Renal pelvis (tissue), 4 donors: ENCODE measurements around the gene RNF180. TPM values are rescaled to one million over a fixed set of nuclear protein-coding genes. Genes with fewer than 3 reads are reported as not detected.
"Not testable (repeated sequence)": the region's sequence is repeated elsewhere in the genome, so short reads cannot be mapped to it uniquely, and the experiment has no call there.

Experiments used
- DNase-seq: peaks from one replicate; pipeline ENCODE4 v3.0.0-alpha.2; 2013
- polyA plus RNA-seq, 3 donors: library from polyadenylated mRNA; unstranded; fragments of 120-200 nt; gene quantifications; one replicate each; pipeline ENCODE4 v1.2.1, GENCODE V29; 2013; ENCODE audit not compliant: insufficient read length in 3 of 3

Gene RNF180
- polyA plus RNA-seq, 3 donors: 9.0 to 10.3 (median 9.7) TPM

DNA sequence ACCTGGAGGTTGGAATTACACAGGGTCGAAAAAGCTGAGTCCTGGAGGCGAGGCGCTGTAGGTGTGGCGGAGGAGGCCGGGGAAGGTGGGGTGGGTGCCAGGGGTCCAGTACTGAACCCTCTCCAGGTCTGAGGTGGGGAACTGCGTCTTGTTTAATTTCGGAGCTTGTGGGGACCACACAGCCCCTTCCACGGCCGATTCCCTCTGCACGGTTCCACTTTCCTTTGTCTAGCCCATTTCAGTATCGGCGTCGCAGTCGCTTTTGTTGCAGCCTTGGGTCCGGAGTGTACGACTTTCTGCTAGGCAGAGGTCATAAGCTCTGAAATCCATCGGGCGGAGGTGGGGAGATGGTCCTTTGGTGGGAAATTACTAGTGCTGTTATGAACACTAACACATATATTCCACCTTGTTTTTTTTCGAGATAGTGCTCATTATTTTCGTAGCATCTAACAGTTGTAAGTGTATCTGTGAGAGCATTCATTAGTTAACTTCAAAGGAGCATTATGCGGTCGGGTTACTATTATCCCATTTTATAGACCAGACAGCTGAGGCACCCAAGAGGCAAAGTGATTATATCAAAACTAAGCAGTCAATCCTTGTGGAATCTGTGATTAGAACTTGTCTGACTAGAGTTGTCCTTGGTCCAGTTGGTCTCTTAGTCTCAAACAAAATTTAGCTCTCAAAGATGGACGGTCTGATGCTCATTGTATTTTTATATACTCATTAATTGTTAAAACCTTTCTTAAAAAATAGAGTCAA, 737 bp downstream of the RNF180 start:
- peak; percentile 31 for DNase-seq

DNA sequence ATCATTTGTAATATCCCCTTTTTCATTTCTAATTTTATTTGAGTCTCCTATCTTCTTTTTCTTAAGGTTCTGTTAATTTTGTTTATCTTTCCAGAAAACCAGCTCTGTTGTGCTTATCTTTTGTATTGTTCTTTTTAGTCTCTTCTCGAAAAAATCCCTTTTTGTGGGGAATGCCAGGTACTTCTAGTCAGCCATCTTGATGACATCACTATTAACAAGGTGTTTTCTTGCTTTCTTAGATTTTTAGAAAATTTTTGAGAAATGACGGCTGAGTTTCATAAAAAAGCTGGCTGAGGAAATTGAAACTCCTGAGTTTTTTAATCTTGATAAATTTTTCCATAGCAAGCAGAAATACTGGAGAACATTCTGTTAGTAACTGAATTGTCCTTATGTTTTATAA, 10.7 kb downstream of the RNF180 start:
- DNase-seq: no peak

- no peak for DNase-seq
These were observed 15.2 kb downstream of the RNF180 start for GRCh38 chr5:64180661-64181343.

DNA sequence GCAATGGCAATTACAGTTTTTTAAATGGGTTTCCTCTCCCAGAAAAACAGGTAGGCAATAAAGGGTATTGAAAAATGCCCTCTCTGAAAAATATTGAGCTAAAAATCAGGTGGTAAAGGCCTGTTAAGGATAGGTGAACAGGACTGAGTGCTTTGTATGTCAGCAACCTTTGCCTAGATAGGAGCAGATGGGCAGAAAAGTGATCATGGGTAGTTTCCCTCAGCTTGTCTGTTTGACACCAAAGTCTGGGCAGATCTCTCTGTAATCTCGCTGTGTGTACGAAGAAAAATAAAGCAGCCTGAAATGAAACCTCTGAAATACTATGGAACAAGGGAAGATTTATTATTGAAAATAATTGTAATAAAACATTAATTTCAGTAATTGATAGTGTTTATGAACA, 15.8 kb downstream of the RNF180 start:
- no peak for DNase-seq

- DNase-seq: no peak
These were observed 18.3 kb downstream of the RNF180 start for GRCh38 chr5:64183956-64184355.

GRCh38 chr5:64184832-64185231, 19.2 kb downstream of the RNF180 start:
- no peak for DNase-seq

DNA sequence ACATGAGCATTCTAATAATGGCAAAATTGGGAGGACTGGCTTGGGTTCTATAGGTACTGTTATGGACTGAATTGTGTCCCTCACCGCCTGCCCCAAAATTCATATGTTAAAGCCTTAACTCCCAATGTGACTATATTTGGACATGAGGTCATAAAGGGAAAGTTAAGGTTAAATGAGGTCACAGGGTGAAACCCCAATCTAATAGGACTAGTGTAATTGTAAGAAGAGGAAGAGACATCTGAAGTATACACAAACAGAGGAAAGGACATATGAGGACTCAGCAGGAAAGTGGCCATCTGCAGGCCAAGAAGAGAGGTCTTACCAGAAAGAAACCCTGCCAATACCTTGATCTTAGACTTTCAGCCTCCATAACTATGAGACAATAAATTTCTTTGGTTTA, 23.1 kb downstream of the RNF180 start:
- DNase-seq: no peak

GRCh38 chr5:64190562-64191306, 25.1 kb downstream of the RNF180 start:
- DNase-seq: no peak

DNA sequence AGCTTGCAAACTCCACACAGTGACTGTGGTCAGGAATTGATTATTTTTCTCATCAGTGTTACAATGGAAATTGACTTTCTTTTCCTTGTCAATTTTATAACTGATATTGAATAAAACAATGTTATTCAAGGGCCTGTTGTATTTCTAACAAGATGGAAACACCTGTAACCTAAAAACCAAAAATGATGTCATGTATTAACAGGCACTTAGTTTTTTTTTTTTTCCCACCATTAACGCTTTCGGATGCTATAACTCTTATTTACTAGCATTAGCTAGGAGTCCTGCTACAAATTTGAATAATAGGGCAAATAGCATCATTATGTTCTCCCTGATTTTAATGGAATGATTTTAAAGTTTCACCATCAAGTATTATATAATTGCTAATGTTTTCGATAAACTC, 30.3 kb downstream of the RNF180 start:
- DNase-seq: no peak

DNA sequence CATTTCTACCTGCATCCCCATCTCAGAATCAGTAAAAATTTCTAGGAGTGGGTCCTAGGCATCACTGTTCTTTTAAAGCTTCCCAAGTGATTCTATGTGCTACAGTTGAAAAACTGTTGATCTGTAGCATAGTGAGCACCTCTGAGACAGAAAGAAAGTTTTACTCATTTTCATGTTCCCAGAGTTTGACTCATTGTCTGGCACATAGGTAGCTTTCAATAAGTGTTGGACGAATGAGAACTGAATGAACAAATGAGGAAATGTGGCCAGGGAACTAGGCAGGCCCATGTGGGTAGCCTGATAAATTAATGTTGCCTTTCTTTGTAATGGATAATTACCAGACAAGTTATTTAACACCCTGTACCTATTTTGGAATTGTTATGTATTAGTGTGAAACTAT, 33.8 kb downstream of the RNF180 start:
- DNase-seq: no peak

DNA sequence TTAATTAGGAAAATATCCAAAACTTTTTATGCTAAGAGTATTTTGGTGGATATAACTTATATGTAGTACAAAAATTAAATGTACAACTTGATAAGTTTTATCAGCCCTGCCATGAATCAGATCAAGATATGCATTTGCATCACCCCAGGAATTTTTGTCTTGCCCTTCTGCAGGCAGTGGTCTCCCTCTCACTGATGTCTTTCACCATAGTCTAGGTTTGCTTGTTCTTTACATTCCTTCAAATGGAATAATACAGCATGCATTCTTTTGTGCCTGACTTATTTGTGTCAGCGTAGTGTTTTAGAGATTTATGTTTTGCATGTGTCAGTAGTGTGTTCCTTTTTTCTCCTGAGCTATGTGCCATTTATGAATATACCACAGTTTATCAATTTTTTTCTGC, 36.4 kb downstream of the RNF180 start:
- no peak for DNase-seq

- no peak for DNase-seq
These were observed 41.0 kb downstream of the RNF180 start for GRCh38 chr5:64206653-64207052.

DNA sequence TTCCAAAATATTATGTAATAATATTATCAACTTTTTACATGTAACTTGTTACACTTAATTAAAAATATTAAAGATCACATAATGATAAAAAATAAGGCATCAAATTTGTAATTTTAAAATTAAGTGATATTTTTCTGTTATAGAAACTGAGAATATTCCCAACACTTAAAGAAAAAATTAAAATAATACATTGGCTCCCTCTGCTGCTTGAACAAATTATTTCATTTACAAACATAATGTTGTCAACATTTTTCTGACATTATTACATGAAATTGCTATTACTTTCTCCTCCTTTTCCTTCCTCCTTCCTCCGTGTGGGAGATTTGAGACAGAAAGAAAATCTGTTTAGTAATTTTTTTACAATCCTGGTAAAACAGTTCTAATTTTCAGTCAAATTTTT, 42.3 kb downstream of the RNF180 start:
- DNase-seq: no peak

- DNase-seq: no peak
These were observed 43.7 kb downstream of the RNF180 start for GRCh38 chr5:64209353-64209752.

- DNase-seq: no peak
These were observed 45.2 kb downstream of the RNF180 start for GRCh38 chr5:64210866-64211265.

GRCh38 chr5:64213011-64213410, 47.4 kb downstream of the RNF180 start:
- DNase-seq: no peak

- DNase-seq: no peak
These were observed 47.9 kb downstream of the RNF180 start for GRCh38 chr5:64213531-64213930.

DNA sequence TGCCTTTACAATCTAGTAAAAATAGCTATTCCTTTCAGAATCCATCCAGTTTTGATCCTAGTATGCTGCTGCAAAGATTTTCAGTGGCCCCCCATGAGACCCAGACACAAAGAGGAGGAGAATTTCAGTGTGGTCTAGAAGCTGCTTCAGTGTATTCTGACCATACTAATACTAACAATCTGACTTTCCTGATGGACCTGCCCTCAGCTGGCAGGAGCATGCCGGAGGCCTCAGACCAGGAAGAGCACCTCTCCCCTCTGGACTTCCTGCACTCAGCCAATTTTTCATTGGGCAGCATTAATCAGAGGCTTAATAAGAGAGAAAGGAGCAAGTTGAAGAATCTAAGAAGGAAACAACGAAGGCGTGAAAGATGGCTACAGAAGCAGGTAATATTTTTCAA, 48.5 kb downstream of the RNF180 start:
- DNase-seq: no peak

GRCh38 chr5:64221911-64222310, 56.3 kb downstream of the RNF180 start:
- no peak for DNase-seq

GRCh38 chr5:64225286-64225981, 59.8 kb downstream of the RNF180 start:
- not testable (repeated sequence) for DNase-seq

DNA sequence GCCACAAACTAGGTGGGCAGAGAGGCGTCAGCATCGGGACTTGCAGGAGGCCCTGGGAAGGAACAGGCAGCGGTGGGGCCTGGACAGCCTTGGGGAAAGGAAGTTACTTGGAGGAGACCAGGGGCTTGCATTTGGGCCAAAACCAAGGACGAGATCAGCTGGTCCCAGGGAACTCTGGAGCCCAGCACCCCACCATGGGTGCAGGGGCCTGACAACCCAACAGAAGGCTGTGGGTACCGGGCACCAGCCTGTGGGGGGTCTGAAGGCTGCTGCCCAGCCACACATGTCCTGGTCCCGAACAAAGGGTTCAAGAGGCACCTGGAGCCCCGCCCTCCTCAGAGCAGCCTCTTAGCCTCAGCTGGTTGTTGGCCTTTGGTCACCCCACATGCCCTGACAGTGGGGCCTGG, 61.5 kb downstream of the RNF180 start:
- not testable (repeated sequence) for DNase-seq

GRCh38 chr5:64229163-64229774, 63.6 kb downstream of the RNF180 start:
- DNase-seq: peak; percentile 10
